Activated T-helper 1 cell treated with Interleukin-2 at 50 U/mL for 16 hours (primary cell): ENCODE data around the gene MCCC1.
"Not testable (repeated sequence)": the region's sequence is repeated elsewhere in the genome, so short reads cannot be mapped to it uniquely, and the experiment has no call there.

Experiments used
- DNase-seq: peaks from one replicate; pipeline ENCODE4 v3.0.0-alpha.2; 2020; ENCODE audit warnings: low read depth

MCCC1 gene

DNA sequence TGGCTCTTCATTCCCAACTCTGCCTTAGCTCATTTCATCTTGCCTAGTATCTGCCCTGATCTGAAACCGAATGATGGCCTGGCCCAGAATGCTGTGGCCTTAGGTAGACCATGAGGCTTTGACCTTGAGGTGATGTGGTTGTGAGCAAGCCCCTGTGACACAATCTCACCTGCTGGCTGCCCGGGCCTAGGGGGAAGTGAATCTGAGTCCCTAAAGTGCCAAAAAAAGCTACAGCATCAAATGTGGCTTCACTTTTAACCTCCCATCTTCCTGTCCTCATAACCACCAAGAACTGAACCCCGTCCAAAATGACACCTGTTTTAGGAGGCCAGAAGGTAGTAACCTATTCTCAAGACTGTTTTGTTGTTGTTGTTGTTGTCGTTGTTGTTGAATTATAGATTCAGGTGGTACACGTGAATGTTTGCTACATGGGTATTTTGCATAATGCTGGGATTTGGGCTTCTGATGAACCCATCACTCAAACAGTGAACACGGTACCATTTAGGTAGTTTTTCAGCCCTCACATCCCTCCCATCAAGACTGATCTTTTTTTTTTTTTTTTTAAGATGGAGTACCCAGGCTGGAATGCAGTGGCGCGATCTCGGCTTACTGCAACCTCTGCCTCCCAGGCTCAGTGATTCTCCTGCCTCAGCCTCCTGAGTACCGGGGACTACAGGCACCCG is 54.6 kb downstream of the MCCC1 start:
- DNase-seq: no peak

DNA sequence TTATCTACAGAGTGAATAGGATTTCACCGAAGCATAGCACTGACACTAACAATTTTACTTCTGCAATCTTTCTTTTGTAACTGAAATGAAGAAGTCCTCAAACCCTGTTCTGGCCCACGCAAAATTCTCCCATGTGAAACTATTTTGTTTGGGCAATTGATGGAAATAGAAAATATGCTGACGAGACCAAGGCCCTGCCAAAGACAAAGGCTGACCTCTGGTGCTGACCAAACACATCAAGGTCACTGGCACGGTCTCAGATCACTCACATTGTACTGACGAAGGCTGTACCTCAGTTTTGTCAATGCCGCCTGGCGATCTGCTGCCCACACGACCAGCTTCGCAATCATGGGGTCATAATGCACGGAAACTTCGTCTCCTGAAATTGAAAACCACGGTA is 60.5 kb downstream of the MCCC1 start:
- no peak for DNase-seq

DNA sequence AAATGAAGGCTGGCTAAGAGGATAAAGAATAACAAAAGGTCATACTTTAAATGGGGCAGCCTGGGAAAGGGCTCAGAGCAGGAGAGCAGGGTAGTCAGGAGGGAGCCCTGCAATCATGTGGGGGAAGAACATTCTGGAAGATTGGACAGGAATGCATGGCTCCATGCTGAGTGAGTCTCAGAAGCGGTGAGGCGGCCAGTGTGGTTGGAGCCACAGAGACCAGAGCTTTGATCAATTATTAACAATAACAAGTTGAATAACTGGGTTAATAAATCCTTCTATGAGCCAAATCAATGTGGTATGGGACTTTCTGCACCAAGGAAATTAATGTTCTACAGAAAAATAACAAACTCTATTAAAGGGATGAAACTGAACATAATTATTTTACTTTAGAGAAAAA is 61.1 kb downstream of the MCCC1 start:
- no peak for DNase-seq

DNA sequence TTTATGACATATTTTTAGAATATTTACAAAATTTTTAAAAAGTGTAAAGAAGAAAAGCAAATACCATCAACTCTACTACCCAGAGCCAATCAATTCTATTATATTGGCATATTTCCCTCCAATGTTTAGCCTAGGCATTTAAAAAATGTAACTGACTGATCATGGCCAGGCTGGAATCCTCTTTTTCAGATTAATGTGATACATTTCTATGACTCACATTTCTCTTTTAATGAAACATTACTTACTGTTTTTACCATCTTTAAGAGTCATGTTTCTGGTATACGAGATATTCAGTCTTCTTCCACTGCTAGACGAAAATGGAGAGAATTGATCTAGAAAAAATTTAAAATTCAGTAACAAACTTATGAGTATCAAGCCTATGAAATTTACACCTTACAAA is 65.5 kb downstream of the MCCC1 start:
- DNase-seq: no peak

DNA sequence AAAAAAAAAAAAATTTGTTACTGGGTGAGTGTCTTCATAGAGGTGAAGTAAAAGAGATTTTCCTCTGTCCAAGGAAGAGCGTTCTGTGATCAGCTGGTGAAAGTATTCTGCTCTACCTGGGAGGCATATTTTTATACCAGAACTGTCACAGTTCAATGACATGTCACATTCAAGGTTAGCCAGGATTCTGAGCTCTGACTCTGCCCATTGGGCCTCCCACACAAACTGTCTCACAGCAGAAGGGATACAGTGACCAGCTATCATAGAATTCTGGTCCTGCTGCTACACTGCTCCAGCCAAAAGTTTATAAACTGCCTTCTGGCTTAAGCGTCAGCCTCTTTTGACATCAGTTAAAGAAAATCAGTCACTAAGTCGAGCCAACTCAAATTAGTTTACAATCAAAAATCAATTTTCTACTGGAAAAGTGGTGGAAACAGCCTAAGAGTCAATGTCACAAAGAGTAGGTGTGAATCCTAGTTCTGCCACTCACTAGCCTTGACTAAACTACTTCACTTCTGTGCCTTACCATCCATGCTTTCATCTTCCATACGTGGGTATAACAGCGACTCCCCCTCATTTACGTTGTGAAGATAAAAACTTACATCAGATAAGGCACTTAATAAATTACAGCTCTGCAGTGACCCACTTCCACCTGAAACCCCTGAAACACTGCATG is 66.3 kb downstream of the MCCC1 start:
- DNase-seq: no peak

DNA sequence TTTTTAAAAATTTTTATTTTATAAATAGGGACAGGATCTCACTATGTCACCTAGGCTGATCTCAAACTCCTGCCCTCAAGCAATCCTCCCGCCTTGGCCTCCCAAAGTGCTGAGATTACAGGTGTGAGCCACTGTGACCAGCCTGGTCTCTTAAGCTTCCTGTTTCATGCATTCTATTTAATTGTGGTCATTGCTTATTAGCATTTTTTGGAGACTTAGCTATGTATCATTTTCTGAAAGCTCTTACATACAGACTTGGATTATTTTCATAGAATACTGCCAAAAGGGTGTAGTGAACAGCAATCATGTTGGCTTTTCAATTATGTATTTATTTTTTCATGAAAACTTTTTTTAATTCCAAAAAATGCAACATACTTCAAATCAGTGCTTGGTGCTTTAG is 67.5 kb downstream of the MCCC1 start:
- DNase-seq: no peak

DNA sequence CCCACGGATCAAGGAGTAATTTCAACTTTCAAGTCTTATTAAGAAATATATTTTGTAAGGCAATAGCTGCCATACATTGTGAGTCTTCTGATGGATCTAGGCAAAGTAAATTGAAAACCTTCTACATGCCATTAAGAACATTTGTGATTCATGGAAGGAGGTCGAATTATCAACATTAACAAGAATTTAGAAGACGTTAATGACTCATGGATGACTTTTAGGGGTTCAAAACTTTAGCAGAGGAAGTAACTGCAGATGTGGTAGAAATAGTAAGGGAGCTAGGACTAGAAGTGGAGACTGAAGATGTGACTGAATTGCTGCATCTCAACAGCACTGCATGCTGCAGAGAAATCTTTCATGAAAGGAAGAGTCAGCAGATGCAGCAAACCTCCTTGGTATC is 70.9 kb downstream of the MCCC1 start:
- no peak for DNase-seq

DNA sequence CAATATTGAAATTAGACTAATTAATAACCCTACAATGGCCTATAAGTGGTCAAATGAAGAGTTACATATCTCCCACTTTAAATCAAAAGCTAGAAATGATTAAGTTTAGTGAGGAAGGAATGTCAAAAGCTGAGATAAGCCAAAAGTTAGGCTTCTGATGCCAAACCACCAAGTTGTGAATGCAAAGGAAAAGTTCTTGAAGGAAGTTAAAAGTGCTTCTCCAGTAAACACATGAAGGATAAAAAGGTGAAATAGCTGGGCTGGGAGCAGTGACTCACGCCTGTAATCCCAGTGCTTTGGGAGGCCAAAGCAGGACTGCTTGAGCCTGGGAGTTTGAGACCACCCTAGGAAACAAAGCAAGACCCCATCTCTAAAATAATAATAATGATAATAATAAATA is 72.0 kb downstream of the MCCC1 start:
- no peak for DNase-seq

DNA sequence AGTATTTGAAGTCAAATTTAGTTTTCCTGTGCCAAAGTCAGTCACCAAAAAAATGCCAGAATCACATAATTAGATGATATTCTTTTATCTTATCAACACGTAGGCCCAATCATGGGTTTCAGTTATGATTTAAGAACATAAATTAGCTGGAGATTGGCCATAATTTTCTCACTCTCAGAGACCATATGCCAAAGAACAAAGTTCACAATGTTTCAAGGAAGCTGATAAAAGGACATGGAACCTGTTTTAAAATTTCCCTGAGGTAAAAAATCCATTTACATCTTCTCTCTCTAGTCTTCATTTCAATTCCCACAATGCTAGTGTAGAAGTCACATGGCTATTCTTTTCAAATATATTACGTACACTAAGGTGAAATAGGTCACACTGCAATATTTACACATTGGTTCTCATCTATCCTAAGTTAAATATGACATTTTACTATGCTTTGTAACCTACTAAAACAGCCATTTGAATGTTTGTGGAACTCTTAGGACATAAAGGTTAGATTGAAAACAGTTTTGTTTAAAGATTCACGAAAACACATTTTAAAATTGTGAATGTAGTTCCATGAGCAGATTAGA is 76.3 kb downstream of the MCCC1 start:
- DNase-seq: no peak

DNA sequence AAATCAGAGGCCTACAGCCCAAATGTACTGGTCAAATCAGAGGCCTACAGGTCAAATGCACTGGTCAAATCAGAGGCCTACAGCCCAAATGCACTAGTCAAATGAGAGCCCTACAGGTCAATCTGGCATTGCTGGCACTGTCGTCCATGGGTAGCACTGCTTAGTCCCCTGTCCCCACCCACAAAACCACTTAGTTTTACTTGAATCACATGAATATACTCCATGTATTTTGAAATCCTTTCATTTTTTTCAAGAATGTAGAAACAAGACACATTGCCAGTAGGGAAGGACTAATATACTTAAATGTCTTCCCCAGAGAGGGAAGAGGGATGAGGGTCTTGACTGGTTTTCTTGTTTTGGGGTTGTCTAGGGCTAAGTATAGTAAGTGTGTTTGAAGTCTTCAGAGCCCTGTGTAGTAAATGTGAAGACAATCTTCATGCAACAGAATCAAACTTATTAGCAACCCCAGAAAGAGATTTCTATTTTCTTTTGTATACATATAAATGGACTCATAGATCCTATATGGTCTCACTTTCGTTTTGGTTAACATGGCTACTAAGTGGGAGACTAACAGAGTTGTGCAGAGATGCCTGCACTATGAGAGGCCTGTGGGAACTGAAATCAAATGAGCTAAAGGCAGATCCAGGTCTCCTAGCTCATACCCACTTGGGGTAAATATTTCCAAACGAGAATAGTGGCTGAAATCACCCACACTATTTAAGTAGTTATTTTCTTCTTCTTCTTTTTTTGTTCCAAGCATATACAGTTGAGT is 80.7 kb downstream of the MCCC1 start:
- DNase-seq: no peak

DNA sequence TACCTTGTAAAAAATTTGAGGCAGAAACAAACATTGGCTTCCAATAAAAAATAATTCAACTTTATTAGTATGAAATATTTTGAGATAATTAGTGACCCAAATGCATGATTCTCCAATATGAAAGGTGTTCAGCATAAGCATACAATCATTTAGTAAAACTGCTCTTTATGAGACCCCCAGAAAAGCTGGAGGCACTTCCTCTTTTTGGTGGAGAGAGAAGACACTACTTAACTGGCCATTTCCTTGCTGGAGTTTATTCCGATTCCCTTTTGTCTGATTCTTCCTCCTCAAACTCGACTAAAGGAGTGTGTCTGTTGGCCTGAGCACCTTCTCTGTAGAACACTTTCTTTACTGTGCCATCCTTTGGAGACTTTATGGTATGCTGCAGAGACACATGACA is 84.1 kb downstream of the MCCC1 start:
- no peak for DNase-seq

DNA sequence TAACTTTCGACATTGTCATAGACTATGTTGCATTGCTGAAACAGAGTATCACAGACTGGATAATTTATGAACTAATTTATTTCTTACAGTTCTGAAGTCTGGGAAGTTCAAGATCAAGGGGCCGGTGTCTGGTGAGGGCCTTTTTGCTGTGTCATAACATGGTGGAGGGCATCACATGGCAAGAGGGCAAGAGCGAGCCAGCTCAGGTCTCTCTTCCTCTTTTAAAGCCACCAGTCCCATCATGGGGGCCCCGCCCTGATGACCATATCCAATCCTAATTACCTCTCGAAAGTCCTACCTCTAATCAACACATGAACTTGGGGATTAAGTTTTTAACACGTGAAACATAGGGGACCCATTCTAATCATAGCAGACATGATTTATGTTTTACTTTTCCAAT is 85.4 kb downstream of the MCCC1 start:
- no peak for DNase-seq

DNA sequence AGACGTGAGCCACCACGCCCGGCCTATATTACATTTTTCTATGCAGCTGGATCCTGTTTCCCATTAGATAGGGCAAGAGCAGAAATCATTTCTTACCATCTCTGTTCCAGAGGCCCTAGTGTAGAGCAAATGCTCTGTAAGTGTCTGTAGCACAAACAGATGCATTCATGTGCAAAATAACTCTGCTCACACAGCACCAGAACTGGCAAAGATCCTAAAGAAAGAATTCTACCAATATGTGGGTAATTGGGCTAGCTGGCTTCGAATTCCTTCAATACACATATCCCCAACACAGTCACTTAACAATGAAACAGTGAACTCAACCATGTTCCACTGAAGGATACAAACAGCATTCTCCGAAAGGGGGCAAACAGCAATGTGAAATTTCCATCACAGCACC is 86.2 kb downstream of the MCCC1 start:
- no peak for DNase-seq

DNA sequence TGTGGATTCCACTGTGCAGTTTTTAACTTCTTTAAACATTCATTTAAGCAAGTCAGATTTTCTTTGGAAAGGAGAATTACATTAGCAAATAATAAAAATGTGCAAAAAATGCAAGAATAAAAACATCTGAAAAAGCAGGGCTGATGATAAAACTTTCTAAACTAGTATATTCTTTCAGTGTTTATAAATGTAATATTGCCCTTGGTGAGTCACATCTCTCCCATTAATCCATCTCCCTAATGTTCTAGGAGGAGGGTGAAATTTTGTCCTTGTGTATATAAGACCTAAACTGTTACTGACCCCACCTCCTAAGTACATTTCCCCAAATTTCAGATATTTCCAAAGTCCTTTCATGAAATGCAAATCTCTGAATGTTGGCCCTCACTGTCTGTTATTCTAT is 90.5 kb downstream of the MCCC1 start:
- no peak for DNase-seq

DNA sequence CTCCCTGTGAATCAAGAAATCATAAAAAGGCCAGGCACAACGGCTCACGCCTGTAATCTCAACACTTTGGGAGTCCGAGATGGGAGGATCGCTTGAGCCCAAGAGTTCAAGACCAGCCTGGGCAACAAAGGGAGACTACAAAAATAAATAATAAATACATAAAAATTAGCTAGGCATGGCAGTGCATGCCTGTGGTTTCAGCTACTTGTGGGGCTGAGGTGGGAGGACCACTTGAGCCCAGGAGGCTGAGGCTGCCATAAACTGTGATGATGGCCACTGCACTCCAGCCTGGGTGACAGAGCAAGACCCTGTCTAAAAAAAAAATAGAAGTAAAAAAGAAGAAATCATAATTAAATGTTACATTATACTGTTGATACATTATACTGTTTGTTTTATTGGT is 91.0 kb downstream of the MCCC1 start:
- no peak for DNase-seq

DNA sequence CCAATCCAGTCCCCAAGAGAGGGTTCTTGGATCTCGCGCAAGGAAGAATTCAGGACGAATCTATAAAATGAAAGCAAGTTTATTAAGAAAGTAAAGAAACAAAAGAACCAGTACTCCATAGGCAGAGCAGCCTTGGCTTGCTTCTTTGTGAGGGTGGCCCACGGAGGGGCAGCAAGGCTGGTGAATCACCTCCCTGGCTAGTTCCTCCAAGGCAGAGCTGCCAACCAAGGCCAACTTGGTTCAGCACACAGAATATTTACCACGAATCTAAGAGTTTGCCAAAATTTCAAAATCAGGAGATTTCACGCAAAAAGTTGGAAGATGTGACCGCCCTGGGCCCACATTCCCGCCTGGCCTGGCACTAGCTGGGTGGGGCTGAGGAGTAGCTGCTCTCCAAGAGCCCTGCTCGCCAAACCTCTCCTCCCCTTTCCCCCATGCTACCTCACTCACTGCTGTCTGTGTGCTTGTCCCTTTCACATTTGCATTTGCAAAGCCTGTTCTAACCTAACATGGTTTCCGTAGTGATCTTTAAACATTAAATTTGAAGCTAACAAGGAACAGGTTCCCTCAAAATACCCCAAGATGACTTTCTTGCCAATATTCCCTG is 92.8 kb downstream of the MCCC1 start:
- DNase-seq: no peak

DNA sequence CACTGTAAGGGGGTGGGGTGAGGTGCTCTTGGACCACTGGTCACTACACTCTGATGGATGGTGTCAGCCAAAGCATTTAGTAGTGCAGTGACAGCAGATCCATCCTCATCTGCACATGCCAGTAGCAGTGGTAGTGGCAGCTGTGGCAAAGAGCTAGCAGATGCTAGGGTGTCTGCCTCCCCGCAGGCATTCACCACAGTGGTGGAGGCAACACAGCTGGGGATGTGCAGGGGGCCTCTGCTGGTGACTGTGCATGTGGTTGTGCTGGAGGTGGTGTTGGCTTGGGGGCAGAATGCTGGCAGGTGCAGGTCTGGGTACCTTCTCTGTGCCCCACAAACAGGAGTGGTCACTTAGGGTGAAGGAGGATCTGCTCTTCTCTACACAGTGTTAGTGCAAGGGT is 99.5 kb downstream of the MCCC1 start:
- DNase-seq: no peak

DNA sequence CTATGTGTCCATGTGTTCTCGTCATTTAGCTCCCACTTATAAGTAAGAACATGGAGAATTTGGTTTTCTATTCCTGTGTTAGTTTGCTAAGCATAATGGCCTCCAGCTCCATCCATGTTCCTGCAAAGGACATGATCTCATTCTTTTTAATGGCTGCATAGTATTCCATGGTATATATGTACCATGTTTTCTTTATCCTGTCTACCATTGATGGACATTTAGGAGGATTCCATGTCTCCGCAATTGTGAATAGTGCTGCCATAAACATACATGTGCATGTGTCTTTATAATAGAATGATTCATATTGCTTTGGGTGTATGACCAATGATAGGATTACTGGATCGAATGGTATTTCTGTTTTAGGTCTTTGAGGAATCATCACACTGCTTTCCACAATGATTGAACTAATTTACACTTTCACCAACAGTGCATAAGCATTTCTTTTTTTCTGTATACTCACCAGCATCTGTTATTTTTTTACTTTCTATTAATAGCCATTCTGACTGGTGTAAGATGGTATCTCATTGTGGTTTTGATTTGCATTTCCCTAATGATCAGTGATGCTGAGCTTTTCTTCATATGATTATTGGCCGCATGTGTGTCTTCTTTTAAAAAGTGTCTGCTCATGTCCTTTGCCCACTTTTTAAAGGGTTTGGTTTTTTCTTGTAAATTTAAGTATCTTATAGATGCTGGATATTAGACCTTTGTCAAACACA is 105.7 kb downstream of the MCCC1 start:
- not testable (repeated sequence) for DNase-seq

DNA sequence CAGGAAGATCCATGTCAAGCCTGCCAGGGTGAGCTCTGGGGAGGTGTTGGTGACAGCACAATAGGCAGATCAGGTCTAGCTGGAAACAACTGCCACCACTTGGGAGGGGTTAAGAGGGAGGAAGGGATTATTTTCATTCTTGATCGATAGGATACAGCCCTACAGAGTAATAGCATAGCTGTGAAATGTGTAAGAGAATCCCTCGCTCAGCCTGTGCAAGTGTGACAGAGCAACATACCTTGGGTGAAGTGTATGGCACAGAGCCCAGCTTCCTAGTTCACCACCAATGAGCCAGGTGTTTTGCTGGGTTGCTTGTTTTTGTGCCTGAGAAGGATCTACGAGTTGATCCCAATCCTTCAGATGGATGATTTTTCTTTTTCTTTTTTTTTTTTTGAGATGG is 109.7 kb downstream of the MCCC1 start:
- DNase-seq: no peak

DNA sequence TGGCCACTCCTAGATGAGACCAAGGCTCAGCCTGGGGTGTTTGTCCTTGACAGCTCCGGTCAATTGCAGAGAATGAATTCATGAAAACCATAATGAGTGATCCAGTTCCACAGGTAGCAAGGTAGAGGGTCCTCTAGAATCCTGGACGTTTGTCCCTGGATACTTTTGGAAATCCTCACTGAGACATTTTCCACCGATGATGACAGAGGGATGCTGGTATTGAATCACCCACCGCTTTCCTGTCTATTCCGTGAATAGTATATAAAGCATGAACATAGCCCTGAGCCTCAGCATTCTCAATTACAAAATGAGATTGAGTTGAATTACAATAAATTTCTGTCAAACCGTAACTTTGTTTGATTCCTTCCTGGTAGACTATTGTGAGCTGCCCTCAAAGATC is 113.3 kb downstream of the MCCC1 start:
- no peak for DNase-seq

DNA sequence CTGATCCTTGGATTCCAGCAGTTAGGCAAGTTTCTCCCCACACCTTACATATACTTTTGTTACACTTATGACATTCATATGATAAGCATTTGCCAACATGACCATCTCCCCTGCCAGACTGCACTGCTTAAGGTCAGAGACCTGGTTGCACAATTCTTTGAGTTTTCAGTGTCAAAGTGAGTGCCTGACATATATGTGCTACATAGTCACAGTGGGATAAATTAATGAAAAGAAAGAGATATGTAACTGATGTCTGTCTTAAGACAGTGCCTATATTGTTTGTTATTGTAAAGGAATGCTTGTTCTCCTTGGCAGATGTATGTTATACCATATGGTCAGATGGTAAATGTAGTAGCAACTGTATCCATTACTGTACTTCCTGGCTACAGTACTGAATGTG is 115.4 kb downstream of the MCCC1 start:
- DNase-seq: no peak

DNA sequence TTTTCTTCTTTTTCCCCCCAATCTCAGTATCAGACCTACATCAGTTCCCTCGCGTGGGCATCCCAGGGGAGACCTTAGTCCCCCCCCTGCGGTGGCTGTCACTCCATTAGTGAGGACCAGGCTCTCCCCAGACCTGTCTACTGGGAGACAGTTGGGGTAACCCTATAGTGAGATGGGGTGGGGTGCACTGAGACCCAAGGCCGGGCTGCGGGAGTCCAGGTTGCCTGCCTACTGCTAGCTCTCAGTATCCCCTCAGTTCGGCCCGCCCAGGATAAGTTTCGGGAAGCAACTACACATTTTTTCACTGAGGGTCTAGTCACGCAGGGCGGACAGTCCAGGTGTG is 118.3 kb downstream of the MCCC1 start:
- no peak for DNase-seq
